GM18520 (cell line): Measurements from ENCODE around the gene HAUS8.

Experiments used
- ATAC-seq: cut with Tn5 transposase; IDR thresholded peaks from one replicate; pipeline ENCODE4 v1.9.1; 2021; ENCODE audit not compliant: unreplicated experiment

The HAUS8 gene

DNA sequence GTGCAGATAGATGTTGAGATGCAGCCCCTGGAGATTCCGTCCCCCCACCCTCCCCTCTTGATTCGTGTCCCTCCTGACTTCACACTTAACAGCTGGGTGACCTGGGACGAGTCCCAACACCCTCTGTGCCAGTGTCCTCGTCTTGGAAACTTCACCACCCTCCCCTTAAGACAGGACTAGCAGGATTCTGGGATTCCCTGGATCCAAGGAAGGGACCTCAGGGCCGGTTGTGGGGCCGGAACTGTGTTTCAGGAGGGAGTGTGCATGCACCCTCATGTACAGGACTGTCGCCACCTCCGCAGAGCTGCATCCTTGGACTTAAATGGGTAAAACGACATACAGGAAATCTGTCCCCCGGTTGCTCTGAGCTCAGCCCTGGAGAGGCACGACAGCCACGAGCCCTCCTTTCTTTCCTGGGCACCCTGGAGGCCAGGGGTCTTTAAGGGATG lies 1.3 kb upstream of the HAUS8 start:
- ATAC-seq, result no peak

DNA sequence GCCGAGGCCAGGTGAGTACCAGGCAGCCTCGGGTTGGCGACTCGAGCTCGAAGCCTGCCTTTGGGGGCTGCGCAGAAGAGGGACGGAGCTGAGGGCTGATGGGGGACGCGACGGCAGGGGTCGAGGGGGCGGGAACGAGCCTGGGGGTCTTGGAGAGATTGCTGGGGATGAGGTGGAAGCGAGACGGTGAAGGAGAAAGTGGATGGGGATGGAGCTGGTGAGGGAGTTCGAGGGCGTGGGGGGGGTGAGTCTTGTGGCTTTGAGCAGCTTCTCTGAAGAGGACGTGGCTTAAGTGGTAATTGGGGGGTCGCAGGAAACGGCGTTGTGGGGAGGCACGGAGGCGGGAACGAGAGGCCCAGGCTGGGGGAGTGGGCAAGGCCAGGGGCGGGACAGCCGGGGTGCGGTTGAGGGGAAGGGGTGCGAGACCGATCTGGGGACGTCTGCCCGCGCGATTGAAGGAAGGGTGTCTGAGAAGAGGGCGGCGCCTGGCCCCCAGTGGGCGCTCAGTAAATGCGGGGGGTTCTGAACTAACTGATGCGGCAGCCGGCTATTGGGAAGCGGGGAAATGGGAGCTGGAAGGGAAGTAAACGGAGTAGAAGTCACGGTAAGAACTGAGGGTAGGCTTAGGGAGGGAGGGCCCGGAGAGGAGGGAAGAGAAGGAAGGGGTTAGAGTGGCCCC lies 751 bp upstream of the HAUS8 start:
- ATAC-seq, result no peak

- no peak for ATAC-seq
Measured at GRCh38 chr19:17074634-17075034, 618 bp downstream of the HAUS8 start.

DNA sequence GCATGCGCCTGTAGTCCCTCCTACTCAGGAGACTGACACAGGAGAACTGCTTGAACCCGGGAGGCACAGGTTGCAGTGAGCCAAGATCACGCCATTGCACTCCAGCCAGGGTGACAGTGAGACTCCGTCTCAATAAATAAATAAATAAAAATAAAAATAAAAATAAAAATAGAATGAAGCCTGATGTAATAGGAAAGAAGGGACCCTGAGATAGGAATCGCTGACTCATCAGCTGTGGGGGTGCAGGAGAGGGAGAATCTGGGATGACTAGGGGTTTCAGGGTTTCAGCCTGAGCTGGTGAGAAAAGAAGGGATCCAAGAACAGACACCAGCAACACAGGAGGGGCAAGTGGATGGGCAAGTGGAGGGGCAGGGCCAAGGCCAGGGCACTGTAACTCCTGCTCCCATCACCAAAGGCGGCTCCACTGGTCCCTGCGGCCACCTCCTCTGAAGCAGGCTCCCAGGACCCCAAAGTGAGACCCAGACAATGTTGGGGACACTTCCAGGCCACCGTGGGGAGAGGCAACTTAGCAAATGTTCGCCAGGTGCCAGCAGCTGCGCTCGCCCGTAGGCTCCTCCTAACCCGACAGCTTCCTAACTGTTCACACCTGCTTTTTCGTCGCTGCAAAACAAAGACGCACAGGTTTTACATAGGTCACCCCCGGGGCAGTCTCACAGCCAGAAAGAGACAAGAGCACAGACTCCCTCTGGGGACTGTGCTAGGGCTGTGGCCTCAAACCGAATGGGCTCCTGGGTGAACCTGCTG lies 1.2 kb downstream of the HAUS8 start:
- no peak for ATAC-seq

- no peak for ATAC-seq
Measured at GRCh38 chr19:17070912-17071311, 4.3 kb downstream of the HAUS8 start.

GRCh38 chr19:17070421-17070820 lies 4.8 kb downstream of the HAUS8 start:
- ATAC-seq, result no peak

DNA sequence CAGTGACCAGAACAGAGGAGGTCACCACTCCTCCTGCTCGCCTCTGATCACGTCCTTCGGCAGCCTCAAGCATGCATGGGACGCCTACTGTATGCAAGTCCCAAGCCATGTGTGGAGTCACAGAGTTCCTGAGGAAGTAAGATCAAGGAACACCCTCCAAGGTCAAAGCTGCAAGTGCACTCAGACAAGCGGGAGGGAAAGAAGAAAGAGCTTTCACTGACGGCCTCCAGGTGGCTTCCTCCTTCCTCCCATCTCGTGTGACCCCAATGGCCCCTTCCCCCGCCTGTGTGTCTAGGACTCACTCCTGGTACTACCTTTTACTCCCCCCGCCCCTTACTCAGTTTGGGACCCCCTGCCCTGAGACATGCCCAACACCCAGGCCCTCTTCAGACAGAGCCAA lies 6.1 kb downstream of the HAUS8 start:
- ATAC-seq, result no peak

GRCh38 chr19:17063428-17063827 lies 11.8 kb downstream of the HAUS8 start:
- ATAC-seq, result no peak

DNA sequence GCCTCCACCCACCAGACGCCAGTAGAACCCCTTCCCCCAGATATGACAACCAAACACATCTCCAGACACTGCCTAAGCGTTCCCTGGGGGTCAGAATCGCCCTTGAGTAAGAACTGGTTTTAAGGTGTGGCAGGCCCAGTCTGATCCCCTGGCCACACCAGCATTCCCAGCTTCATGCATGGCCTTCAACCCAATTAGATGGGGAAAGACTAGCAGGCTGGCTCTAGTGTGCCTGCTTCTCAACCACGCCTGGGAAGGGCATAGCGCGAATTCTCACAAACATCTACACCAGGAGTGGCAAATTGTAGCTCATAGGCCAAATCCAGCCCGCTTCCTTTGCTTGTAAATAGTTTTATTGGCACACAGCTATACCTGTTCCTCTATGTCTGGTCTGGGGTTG lies 13.6 kb downstream of the HAUS8 start:
- no peak for ATAC-seq

- no peak for ATAC-seq
Measured at GRCh38 chr19:17061205-17061604, 14.0 kb downstream of the HAUS8 start.

GRCh38 chr19:17060802-17061201 lies 14.4 kb downstream of the HAUS8 start:
- ATAC-seq, result no peak

DNA sequence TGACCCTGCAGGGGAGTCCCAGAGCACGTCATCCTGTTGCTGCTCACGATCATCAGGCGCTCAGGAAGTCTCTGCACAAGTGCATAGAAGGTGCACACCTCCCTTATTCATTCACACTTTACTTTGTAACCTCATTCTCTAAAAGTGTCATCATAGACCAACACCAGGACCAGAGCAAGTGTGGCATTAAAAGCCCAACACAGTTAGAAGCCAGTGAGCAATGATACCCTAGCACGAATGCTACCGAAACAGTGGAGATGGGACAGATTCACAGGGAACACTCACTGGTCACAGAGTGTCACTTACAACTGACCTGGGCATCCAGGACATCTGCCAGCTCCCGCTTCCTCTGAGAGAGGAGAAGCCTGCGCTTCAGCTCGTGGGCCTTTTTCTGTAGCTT lies 17.0 kb downstream of the HAUS8 start:
- no peak for ATAC-seq

- no peak for ATAC-seq
Measured at GRCh38 chr19:17055636-17056035, 19.6 kb downstream of the HAUS8 start.

GRCh38 chr19:17054746-17055145 lies 20.5 kb downstream of the HAUS8 start:
- no peak for ATAC-seq

- no peak for ATAC-seq
Measured at GRCh38 chr19:17052439-17052838, 22.8 kb downstream of the HAUS8 start.

GRCh38 chr19:17049711-17050280 lies 25.5 kb downstream of the HAUS8 start:
- ATAC-seq, result no peak

DNA sequence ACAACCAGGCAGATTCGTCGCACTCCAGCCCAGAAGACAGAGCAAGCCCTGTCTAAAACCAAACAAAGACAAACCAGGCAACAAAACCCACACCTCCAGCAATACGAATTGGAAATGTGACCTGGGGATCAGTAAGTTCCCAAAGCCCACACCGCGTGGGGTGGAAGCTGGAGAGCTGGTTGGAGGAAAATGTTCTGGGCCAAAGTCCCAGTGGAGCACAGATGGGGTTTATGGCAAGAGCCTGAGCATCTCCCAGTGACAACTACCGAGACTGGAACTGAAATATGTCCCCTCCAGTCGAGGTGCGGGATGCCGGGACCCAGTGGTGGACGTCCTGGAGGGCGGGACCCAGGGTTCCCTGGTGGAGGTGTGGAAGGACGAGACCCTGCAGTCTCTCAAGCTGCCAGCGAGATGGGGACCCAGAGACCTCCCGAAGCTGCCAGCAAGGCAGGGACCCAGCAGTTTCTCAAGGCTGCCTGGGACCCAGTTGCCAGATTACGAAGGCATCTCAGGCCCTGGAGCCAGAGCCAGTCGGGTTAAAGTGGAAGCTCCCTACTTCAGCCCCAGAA lies 26.3 kb downstream of the HAUS8 start:
- no peak for ATAC-seq

- ATAC-seq, result no peak
Measured at GRCh38 chr19:17045907-17046502, 29.2 kb downstream of the HAUS8 start.

- ATAC-seq, result no peak
Measured at GRCh38 chr19:17043744-17044143, 31.5 kb downstream of the HAUS8 start.

DNA sequence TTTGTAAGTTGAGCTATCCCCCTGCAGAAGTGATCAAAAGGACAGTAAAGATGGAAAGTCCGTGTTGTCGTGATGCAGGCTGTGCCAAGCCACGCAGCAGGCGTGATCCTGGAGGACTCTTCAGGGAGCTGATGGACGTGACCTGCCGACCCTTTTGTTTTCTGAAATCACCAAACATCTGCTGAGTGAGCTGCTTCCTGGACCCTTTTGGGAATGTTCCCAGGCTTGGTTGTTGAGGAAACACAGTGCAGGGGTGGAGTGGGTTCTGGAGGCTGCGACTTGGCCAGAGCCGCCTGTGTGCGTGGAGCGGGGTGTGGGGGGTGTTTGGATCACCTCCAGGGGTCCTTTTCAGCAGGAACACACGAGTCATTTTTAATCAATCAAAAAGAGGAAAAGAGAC lies 33.3 kb downstream of the HAUS8 start:
- ATAC-seq, result no peak

DNA sequence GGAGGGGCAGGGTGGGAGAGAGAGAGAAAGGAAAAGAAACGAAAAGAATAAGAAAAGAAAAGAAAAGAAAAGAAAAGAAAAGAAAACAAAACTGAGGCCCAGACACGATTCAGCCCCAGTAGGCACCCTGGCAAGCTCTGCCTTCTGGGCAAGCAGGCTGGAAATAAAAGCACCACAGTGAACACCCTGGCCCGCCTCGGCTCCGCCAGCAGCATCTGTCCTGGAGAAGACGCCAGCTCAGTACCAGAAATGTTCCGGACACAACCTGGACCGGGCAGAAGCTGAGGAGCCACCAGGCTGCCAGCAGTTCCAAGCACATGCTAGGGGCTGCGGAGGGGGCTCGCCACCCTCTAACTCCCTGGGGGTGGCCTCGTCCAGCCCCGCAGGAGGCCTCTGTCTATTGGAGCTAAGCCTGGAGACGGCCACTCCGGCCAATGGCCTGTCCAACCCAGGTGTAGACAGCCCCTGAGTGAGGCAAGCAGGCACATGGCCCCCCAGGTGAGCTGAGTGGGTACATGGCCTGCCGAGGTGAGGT lies 37.2 kb downstream of the HAUS8 start:
- no peak for ATAC-seq
